GM12891 (cell line): ENCODE data around the gene DNAJC5.

ENCODE experiments used
- DNase-seq: peaks from one replicate; pipeline ENCODE4 v3.0.0; 2011; ENCODE audit warnings: low spot score; ENCODE audit not compliant: insufficient read length
- FAIRE-seq: peaks from 2 replicates; lab custom pipeline; 2011; peaks lifted over from hg19 to GRCh38; lab: Jason Lieb, UNC
- PAX5 ChIP-seq: IDR thresholded peaks from 2 replicates; pipeline ENCODE4 v1.6.1; 2011; ENCODE audit warnings: low read length, moderate library complexity, mild to moderate bottlenecking; ENCODE audit not compliant: insufficient read depth, severe bottlenecking
- POLR2A ChIP-seq: IDR thresholded peaks from 2 replicates; pipeline ENCODE4 v1.6.1; 2011; ENCODE audit warnings: low read depth, low read length, control low read depth
- POLR2AphosphoS5 ChIP-seq: IDR thresholded peaks from 2 replicates; pipeline ENCODE4 v1.6.1; 2011; ENCODE audit warnings: low read depth, low read length, control low read depth
- POU2F2 ChIP-seq: IDR thresholded peaks from 2 replicates; pipeline ENCODE4 v1.6.1; 2011; ENCODE audit warnings: low read depth, mild to moderate bottlenecking, control low read depth, low read length, moderate library complexity
- SPI1 ChIP-seq: IDR thresholded peaks from 2 replicates; pipeline ENCODE4 v1.6.1; 2011; ENCODE audit warnings: low read depth, low read length, control low read depth
- TAF1 ChIP-seq: IDR thresholded peaks from 2 replicates; pipeline ENCODE4 v1.6.1; 2011; ENCODE audit warnings: low read depth, low read length, control low read depth

Gene DNAJC5

GRCh38 chr20:63854766-63855362, 40.1 kb upstream of the DNAJC5 start:
- TF ChIP-seq SPI1 (no peak), POLR2AphosphoS5 (no peak), PAX5 (no peak), POU2F2 (no peak), TAF1 (no peak), POLR2A (no peak)
- no peak for FAIRE-seq
- DNase-seq = no peak

DNA sequence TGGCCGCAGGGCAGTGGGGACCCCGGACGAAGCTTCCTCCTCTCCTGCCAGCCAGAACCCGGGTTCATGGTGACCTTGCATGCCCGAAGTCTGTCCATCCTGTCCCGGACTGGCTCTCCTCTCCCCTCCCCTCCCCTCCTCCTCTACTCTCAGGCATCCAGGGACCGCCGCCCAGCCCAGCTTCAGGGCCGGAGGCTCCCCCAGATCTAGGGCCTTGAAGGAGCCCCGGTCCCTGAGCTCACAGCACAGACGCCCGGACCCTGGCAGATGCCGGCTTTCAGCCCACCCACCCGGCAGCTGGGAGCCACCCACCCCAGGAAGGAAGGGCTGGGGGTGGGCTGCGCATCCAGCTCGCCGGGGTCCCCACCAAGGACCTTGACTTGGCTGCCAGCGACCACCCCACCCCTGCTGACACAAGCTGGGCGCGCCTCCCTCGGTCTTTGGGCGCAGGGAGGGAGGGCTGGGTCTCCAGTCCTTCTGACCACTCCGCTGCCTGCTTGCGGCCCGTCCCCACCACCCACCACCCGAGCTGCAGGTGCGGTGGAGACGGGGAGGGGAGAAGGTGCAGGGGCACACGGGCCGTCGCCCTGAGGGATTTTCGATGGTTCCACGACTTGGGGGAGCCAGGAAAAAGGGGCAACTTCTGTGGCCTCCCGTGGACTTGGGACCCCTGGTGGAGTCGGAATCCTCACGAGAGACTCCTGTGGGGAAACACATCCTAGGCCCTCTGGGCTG, 39.4 kb upstream of the DNAJC5 start:
- DNase-seq = no peak
- no peak for TF ChIP-seq SPI1
- no peak for TF ChIP-seq POU2F2
- TF ChIP-seq PAX5 = no peak
- TF ChIP-seq POLR2AphosphoS5 = no peak
- TF ChIP-seq TAF1 = no peak
- no peak for TF ChIP-seq POLR2A

GRCh38 chr20:63856098-63856511, 38.8 kb upstream of the DNAJC5 start:
- FAIRE-seq (no peak), DNase-seq (no peak)
- TF ChIP-seq TAF1 = no peak
- no peak for TF ChIP-seq POLR2A
- TF ChIP-seq SPI1 = no peak
- TF ChIP-seq PAX5 = no peak
- no peak for TF ChIP-seq POU2F2
- no peak for TF ChIP-seq POLR2AphosphoS5

More for the DNA sequence above, 39.4 kb upstream of the DNAJC5 start:
- FAIRE-seq = no peak

DNA sequence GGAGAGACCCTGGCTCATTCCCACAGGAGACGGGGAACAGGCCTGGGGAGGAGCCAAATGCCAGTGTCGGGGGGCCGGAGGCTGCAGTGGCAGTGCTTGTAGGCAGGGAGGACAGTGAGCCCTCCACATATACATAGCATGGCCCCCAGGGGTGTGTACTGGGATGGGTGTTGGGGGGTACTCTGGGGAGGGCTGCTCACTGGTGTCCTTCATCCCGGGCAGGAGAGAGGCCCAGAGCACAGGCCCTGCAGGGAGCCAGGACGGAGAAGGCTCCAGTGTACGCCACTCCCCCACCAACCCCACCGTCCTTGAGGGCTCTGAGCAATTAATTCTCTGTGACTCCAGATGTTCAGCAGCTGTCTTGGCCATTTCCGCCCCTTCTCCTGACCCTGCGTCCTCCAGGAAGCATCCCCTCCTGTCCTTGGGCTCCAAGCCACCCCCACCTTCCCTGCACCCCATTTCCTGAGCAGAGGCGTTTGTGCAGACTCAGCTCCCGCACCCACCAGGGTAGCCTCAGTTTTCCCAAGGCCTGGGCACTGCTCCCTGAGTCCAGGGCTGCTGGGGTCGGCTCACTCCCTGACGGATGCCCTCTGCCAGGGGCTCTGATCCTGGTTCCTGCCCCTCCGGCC, 37.0 kb upstream of the DNAJC5 start:
- DNase-seq = no peak
- peak; percentile 38 for FAIRE-seq
- TF ChIP-seq POLR2AphosphoS5 = no peak
- TF ChIP-seq POLR2A = 0 out of 2 replicates have a peak, but pooled peaks have one; percentile 10

GRCh38 chr20:63858393-63859165, 36.3 kb upstream of the DNAJC5 start:
- DNase-seq (no peak), FAIRE-seq (peak; percentile 75)
- TF ChIP-seq POU2F2 (no peak), SPI1 (no peak), POLR2A (no peak), PAX5 (no peak), TAF1 (no peak), POLR2AphosphoS5 (no peak)

DNA sequence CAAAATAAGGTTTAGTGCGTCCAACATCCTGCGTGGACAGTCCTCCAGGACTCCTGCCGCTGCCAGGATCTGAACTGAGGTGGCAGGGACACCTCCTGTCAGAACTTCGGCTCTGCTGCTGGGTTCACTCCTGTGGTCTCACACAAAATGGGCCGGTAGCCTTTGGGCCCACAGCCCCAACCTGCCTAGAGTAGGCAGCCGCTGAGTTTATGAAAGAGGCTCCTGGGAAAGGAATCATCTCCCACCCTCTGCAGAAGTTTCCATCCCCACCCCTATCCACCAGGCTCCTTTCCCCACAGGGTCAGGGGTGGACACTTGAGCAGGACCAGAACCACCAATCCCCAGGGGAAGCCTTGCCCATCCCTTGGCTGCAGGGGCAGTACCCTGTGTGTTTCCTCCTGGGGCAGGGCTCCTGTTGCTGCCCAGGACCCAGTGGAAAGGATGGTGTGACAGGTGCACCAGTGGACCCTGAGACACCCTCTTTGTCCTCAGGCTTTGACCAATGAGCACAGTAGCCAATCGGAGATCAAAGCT, 35.7 kb upstream of the DNAJC5 start:
- DNase-seq = no peak
- no peak for TF ChIP-seq POLR2AphosphoS5
- FAIRE-seq = no peak

DNA sequence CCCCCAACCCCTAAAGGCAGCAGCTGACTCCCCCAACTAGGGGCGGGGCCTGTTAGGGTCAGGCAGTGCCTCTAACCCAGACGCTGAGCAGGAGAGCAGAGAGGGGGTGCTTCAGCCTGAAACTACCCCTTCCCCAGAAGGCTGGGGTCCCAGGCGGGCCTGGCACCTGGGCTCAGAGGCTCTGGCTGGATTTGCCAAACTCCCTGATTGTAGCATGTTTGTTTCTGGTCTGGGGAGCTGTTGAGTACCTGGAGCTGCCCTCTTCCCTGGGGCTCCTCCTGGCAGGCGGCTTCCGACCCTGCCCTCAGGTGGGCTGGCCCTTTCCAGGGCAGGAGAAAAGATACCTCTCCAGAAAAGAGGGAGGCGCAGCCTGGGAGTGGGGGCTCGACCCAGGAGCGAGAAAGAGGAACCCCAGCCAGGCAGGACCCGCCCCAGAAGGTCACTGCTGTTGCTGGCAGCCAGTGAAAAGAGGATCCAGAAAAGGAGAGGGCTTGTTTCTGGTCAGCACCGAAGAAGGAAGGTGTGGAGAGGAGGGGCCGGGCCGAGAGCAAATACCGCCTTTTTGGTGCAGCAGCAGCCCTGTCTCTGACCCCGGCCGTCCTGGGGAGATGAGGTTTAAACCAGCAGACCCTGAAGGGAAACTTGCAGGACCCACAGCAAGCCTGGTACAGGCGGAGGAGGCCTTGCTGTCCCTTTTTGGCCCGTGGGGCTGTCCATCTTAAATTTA, 34.4 kb upstream of the DNAJC5 start:
- DNase-seq (no peak), FAIRE-seq (no peak)
- TF ChIP-seq PAX5 (no peak), SPI1 (0 out of 2 replicates have a peak, but pooled peaks have one; percentile 2), POLR2AphosphoS5 (no peak)

DNA sequence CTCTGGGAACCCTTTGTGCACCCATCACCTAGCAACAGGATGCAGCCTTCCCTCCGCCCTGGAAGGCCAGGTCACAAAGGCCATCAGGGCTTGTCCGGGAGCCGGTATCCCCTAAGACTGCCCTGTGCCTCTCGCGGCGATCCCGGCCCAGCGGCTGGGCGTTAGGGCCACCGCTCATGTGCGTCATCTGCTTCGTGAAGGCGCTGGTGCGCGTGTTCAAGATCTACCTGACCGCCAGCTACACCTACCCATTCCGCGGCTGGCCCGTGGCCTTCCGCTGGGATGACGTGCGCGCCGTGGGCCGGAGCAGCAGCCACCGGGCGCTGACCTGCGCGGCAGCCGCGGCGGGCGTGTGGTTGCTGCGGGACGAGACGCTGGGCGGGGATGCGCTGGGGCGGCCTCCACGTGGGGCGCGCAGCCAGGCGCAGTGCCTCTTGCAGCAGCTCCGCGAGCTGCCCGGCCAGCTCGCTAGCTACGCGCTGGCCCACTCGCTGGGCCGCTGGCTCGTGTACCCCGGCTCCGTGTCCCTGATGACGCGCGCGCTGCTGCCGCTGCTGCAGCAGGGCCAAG, 33.5 kb upstream of the DNAJC5 start, which contains the start of gene ABHD16B:
Gene ABHD16B (plus strand): TSS at position 134 of the 570 bp plus-strand sequence. CDS start 43 bp downstream, at position 177.
- DNase-seq (no peak), FAIRE-seq (no peak)

More for the DNA sequence above, 33.5 kb upstream of the DNAJC5 start, which contains the start of gene ABHD16B:
- TF ChIP-seq POU2F2 (no peak), POLR2AphosphoS5 (no peak), POLR2A (no peak), PAX5 (no peak), SPI1 (no peak), TAF1 (no peak)
